H9 (cell line): Measurements from ENCODE around the gene RNF214. TPM values are rescaled to one million over a fixed set of nuclear protein-coding genes. Genes with fewer than 3 reads are reported as not detected.

Experiments
- DNase-seq: peaks from one replicate; pipeline ENCODE4 v3.0.0-alpha.2; 2017
- H2AFZ ChIP-seq: one replicate; pipeline ENCODE4 v1.6.1; 2013; ENCODE audit warnings: mild to moderate bottlenecking, low read length, control low read depth, moderate library complexity
- H2AK5ac ChIP-seq: 2 replicates; pipeline ENCODE4 v1.6.1; 2013; ENCODE audit warnings: low read length, control low read depth, mixed read lengths; ENCODE audit not compliant: insufficient read length
- H2BK120ac ChIP-seq: one replicate; pipeline ENCODE4 v1.6.1; 2013; ENCODE audit warnings: low read depth, mild to moderate bottlenecking, low read length, control low read depth, inconsistent platforms; ENCODE audit not compliant: poor library complexity, severe bottlenecking
- H2BK12ac ChIP-seq: 2 replicates; pipeline ENCODE4 v1.6.1; 2013; ENCODE audit warnings: low read length, control low read depth, mixed read lengths, low read depth; ENCODE audit not compliant: insufficient read length
- H2BK15ac ChIP-seq: 2 replicates; pipeline ENCODE4 v1.6.1; 2013; ENCODE audit warnings: low read depth, low read length, control low read depth
- H2BK20ac ChIP-seq: one replicate; pipeline ENCODE4 v1.6.1; 2013; ENCODE audit warnings: low read depth, mild to moderate bottlenecking, low read length, control low read depth, inconsistent platforms; ENCODE audit not compliant: poor library complexity, severe bottlenecking
- H2BK5ac ChIP-seq: 2 replicates; pipeline ENCODE4 v1.6.1; 2013; ENCODE audit warnings: low read length, control low read depth, mixed read lengths; ENCODE audit not compliant: insufficient read length
- H3K14ac ChIP-seq: 2 replicates; pipeline ENCODE4 v1.6.1; 2013; ENCODE audit warnings: low read length, control low read depth; ENCODE audit not compliant: insufficient read depth
- H3K18ac ChIP-seq: 2 replicates; pipeline ENCODE4 v1.6.1; 2013; ENCODE audit warnings: low read depth, mild to moderate bottlenecking, mixed read lengths, low read length, control low read depth; ENCODE audit not compliant: insufficient read length
- H3K23ac ChIP-seq: 2 replicates; pipeline ENCODE4 v1.6.1; 2013; ENCODE audit warnings: low read length, control low read depth, mixed read lengths, low read depth; ENCODE audit not compliant: insufficient read length
- H3K23me2 ChIP-seq: 2 replicates; pipeline ENCODE4 v1.6.1; 2013; ENCODE audit warnings: low read depth, mild to moderate bottlenecking, mixed read lengths, low read length, control low read depth; ENCODE audit not compliant: insufficient read length, poor library complexity, severe bottlenecking
- H3K27ac ChIP-seq: 2 replicates; pipeline ENCODE4 v1.5.1; 2013; ENCODE audit warnings: low read length, control low read depth, mixed read lengths, low read depth; ENCODE audit not compliant: insufficient read length
- H3K27me3 ChIP-seq: 2 replicates; pipeline ENCODE4 v1.6.1; 2013; ENCODE audit warnings: low read length, control low read depth, inconsistent platforms; ENCODE audit not compliant: insufficient read depth
- H3K4ac ChIP-seq: 2 replicates; pipeline ENCODE4 v1.6.1; 2013; ENCODE audit warnings: low read depth, mild to moderate bottlenecking, control low read depth, inconsistent platforms, low read length, moderate library complexity
- H3K4me1 ChIP-seq: 2 replicates; pipeline ENCODE4 v1.6.1; 2013; ENCODE audit warnings: low read length, control low read depth, inconsistent platforms; ENCODE audit not compliant: insufficient read depth
- H3K4me2 ChIP-seq: 2 replicates; pipeline ENCODE4 v1.6.1; 2013; ENCODE audit warnings: low read length, control low read depth, mixed read lengths; ENCODE audit not compliant: insufficient read length, insufficient read depth
- H3K56ac ChIP-seq: 2 replicates; pipeline ENCODE4 v1.6.1; 2013; ENCODE audit warnings: low read depth, mild to moderate bottlenecking, mixed read lengths, low read length, control low read depth; ENCODE audit not compliant: insufficient read length
- H3K79me1 ChIP-seq: 2 replicates; pipeline ENCODE4 v1.6.1; 2013; ENCODE audit warnings: low read depth, mild to moderate bottlenecking, moderate library complexity, low read length, control low read depth, inconsistent platforms; ENCODE audit not compliant: insufficient read depth, poor library complexity, severe bottlenecking
- H3K79me2 ChIP-seq: 2 replicates; pipeline ENCODE4 v1.6.1; 2013; ENCODE audit warnings: low read length, control low read depth, inconsistent platforms; ENCODE audit not compliant: insufficient read depth
- H3K9ac ChIP-seq: 2 replicates; pipeline ENCODE4 v1.6.1; 2013; ENCODE audit warnings: low read length, control low read depth, mixed read lengths; ENCODE audit not compliant: insufficient read length; ENCODE audit errors: extremely low read depth
- H3K9me3 ChIP-seq: one replicate; pipeline ENCODE4 v1.6.1; 2013; ENCODE audit warnings: low read depth, low read length, inconsistent platforms; ENCODE audit not compliant: control insufficient read depth
- H3T11ph ChIP-seq: one replicate; pipeline ENCODE4 v1.6.1; 2013; ENCODE audit warnings: mild to moderate bottlenecking, low read length, control low read depth, inconsistent platforms
- H4K20me1 ChIP-seq: one replicate; pipeline ENCODE4 v1.6.1; 2013; ENCODE audit not compliant: control insufficient read depth, insufficient read length, insufficient read depth
- H4K5ac ChIP-seq: 2 replicates; pipeline ENCODE4 v1.6.1; 2013; ENCODE audit warnings: low read depth, mild to moderate bottlenecking, mixed read lengths, low read length, control low read depth; ENCODE audit not compliant: insufficient read length
- H4K8ac ChIP-seq: replicated peaks from 2 replicates; pipeline ENCODE4 v1.6.1; 2013; ENCODE audit warnings: low read length, control low read depth, mixed read lengths, low read depth; ENCODE audit not compliant: insufficient read length
- H4K91ac ChIP-seq: 2 replicates; pipeline ENCODE4 v1.6.1; 2013; ENCODE audit warnings: low read depth, mild to moderate bottlenecking, moderate library complexity, mixed read lengths, low read length, control low read depth; ENCODE audit not compliant: insufficient read length
- H3K27ac Mint-ChIP-seq, 3 experiments: 2 replicates in 2 of 3; 3 replicates in 1 of 3; pipeline ENCODE4 v1.8.0; 2020 to 2021; ENCODE audit warnings: mixed read lengths in 3 of 3, mild to moderate bottlenecking in 1 of 3, moderate library complexity in 1 of 3
- H3K27me3 Mint-ChIP-seq: 2 replicates; pipeline ENCODE4 v1.8.0; 2021; ENCODE audit warnings: low read depth, mild to moderate bottlenecking, moderate library complexity, mixed read lengths
- H3K36me3 Mint-ChIP-seq, 3 experiments: 2 replicates in 2 of 3; 3 replicates in 1 of 3; pipeline ENCODE4 v1.8.0; 2020 to 2021; ENCODE audit warnings: low read depth in 3 of 3, mixed read lengths in 3 of 3; ENCODE audit not compliant: insufficient read depth in 1 of 3
- H3K4me1 Mint-ChIP-seq, 2 experiments: 2 replicates each; pipeline ENCODE4 v1.8.0; 2020; ENCODE audit warnings: mixed read lengths in 2 of 2
- H3K4me3 Mint-ChIP-seq, 2 experiments: 2 replicates in 1 of 2; 3 replicates in 1 of 2; pipeline ENCODE4 v1.8.0; 2020 to 2021; ENCODE audit warnings: mild to moderate bottlenecking in 2 of 2, mixed read lengths in 2 of 2, moderate library complexity in 1 of 2
- H3K9me3 Mint-ChIP-seq, 2 experiments: 2 replicates in 1 of 2; 3 replicates in 1 of 2; pipeline ENCODE4 v1.8.0; 2020; ENCODE audit warnings: mild to moderate bottlenecking in 2 of 2, mixed read lengths in 2 of 2, moderate library complexity in 1 of 2
- WGBS: extraction: QIAGEN DNeasy Blood & Tissue Kit; methylation state at CpG from one replicate; pipeline ENCODE4 v1.1.7; 2013; ENCODE audit warnings: missing lambda C conversion rate, low lambda C conversion rate, mixed read lengths; ENCODE audit not compliant: insufficient read length; ENCODE audit errors: extremely low coverage; 5-methylcytosine and 5-hydroxymethylcytosine counted together
- total RNA-seq: library from RNA; stranded (reverse); gene quantifications from 2 replicates; pipeline ENCODE4 v1.2.1, GENCODE V29; 2021
- TF ChIP-seq, protein P1 (sequence below): fragments of 200-600 bp; sonication (generic); conservative IDR thresholded peaks from 3 replicates; pipeline ENCODE4 v1.8.0; 2021; ENCODE audit warnings: antibody characterized with exemption, mild to moderate bottlenecking

The RNF214 gene
- total RNA-seq, 1 experiment from 2014 or later: 26.0 TPM

DNA sequence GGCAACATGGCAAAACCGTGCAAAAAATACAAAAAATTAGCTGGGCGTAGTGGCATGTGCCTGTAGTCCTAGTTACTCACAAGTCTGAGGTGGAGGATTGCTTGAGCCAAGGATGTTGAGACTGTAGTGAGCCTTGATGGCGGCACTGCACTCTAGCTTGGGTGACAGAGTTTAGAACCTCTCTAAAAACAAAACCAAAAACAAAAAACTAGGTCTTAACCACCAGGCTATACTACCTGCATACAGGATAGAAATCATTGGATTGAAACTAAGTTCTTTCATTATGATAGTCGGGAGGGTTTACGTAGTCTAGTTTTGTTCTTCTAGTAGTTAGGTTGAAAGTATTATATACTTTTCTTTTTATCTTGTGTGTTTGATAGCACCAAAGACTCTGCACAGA, 5.8 kb downstream of the RNF214 start:
- Histone ChIP-seq H4K91ac (no peak overlapping the region), H3K18ac (no peak overlapping the region), H3K9me3 (no peaks in the 10 kb centered on the region), H3K23ac (no peak overlapping the region), H3K23me2 (peaks cover 2% of the 10 kb centered on the region), H2AK5ac (no peak overlapping the region), H2BK12ac (no peak overlapping the region), H3K4me2 (no peak overlapping the region), H3K9ac (no peak overlapping the region), H2BK20ac (no peak overlapping the region), H3T11ph (no peak overlapping the region), H3K27me3 (no peaks in the 10 kb centered on the region), H3K14ac (no peak overlapping the region), H4K20me1 (no peaks in the 10 kb centered on the region), H3K4ac (no peak overlapping the region), H3K27ac (no peak overlapping the region), H2BK15ac (no peak overlapping the region), H3K4me1 (no peaks in the 10 kb centered on the region), H2BK120ac (no peak overlapping the region), H3K79me2 (no peaks in the 10 kb centered on the region), H4K8ac (no peak overlapping the region), H2BK5ac (no peak overlapping the region), H2AFZ (no peak overlapping the region), H3K79me1 (no peaks in the 10 kb centered on the region), H4K5ac (no peak overlapping the region), H3K56ac (no peak overlapping the region)
- peaks cover 4 to 32% (median 27%) of the 10 kb centered on the region in 3 experiments; a peak in 5 of 7 replicates for H3K36me3 Mint-ChIP-seq
- H3K4me1 Mint-ChIP-seq: peaks cover 11 to 12% of the 10 kb centered on the region in 2 experiments
- no peak overlapping the region for H3K4me3 Mint-ChIP-seq
- TF ChIP-seq, protein P1, sequence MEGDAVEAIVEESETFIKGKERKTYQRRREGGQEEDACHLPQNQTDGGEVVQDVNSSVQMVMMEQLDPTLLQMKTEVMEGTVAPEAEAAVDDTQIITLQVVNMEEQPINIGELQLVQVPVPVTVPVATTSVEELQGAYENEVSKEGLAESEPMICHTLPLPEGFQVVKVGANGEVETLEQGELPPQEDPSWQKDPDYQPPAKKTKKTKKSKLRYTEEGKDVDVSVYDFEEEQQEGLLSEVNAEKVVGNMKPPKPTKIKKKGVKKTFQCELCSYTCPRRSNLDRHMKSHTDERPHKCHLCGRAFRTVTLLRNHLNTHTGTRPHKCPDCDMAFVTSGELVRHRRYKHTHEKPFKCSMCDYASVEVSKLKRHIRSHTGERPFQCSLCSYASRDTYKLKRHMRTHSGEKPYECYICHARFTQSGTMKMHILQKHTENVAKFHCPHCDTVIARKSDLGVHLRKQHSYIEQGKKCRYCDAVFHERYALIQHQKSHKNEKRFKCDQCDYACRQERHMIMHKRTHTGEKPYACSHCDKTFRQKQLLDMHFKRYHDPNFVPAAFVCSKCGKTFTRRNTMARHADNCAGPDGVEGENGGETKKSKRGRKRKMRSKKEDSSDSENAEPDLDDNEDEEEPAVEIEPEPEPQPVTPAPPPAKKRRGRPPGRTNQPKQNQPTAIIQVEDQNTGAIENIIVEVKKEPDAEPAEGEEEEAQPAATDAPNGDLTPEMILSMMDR: no peak
- no peak for DNase-seq
- no peak overlapping the region for H3K27ac Mint-ChIP-seq
- H3K27me3 Mint-ChIP-seq: no peaks in the 10 kb centered on the region
- no CpG with 5 or more reads among the region's 5 CpGs for WGBS
- H3K9me3 Mint-ChIP-seq: no peaks in the 10 kb centered on the region
